Activated naive CD4-positive, alpha-beta T cell treated with anti-CD3 and anti-CD28 coated beads for 36 hours (primary cell): ENCODE data around the gene TENT4B. TPM values are rescaled to one million over a fixed set of nuclear protein-coding genes. Genes with fewer than 3 reads are reported as not detected.

Experiments used
- CTCF ChIA-PET: fragments of 350-600 bp; sonication (Branson Sonifier 250); formaldehyde crosslinking; loops from one replicate; lab custom pipeline; 2021; ENCODE audit warnings: antibody characterized with exemption; lab: Charles Lee
- DNase-seq: peaks from one replicate; pipeline ENCODE4 v3.0.0-alpha.2; 2020
- H3K27ac Mint-ChIP-seq: one replicate; pipeline ENCODE4 v1.8.0; 2021; ENCODE audit warnings: mild to moderate bottlenecking, mixed read lengths
- H3K27me3 Mint-ChIP-seq: one replicate; pipeline ENCODE4 v1.8.0; 2021; ENCODE audit warnings: low read depth, mixed read lengths
- H3K36me3 Mint-ChIP-seq: one replicate; pipeline ENCODE4 v1.8.0; 2021; ENCODE audit warnings: low read depth, mixed read lengths
- H3K4me1 Mint-ChIP-seq: one replicate; pipeline ENCODE4 v1.8.0; 2021; ENCODE audit warnings: low read depth, mixed read lengths
- H3K4me3 Mint-ChIP-seq: one replicate; pipeline ENCODE4 v1.8.0; 2021; ENCODE audit warnings: mild to moderate bottlenecking, moderate library complexity, mixed read lengths
- H3K9me3 Mint-ChIP-seq: one replicate; pipeline ENCODE4 v1.8.0; 2021; ENCODE audit warnings: mixed read lengths
- intact Hi-C: fragments of 100-400 bp; cut with micrococcal nuclease; formaldehyde crosslinking; loops from one replicate; pipeline ENCODE4 v1.15.1; 2023
- total RNA-seq, 2 experiments: library from RNA; stranded (reverse); gene quantifications; one replicate each; pipeline ENCODE4 v1.2.3, GENCODE V29; 2021

The TENT4B gene
- total RNA-seq, 2 experiments from 2014 or later, result 17.9 to 18.4 TPM

- no peaks in the 10 kb centered on the region for H3K27me3 Mint-ChIP-seq
- intact Hi-C loops, result no loop called here
- DNase-seq, result no peak
- H3K9me3 Mint-ChIP-seq, result peaks cover 2% of the 10 kb centered on the region
- no peak overlapping the region for H3K4me3 Mint-ChIP-seq
- H3K27ac Mint-ChIP-seq, result no peak overlapping the region
- no peaks in the 10 kb centered on the region for H3K36me3 Mint-ChIP-seq
- CTCF ChIA-PET, result interaction anchor here (0.9 to 1.5 kb wide), 3 partner anchors 8 to 43 kb away, joined by 3 to 4 read pairs (median 4); no protein-coding TSS in a partner anchor
- H3K4me1 Mint-ChIP-seq, result no peaks in the 10 kb centered on the region
These were observed 99.9 kb downstream of the TENT4B start for GRCh38 chr16:50252874-50253513.

GRCh38 chr16:50253514-50253910 is 100.4 kb downstream of the TENT4B start:
- H3K27me3 Mint-ChIP-seq, result no peaks in the 10 kb centered on the region

GRCh38 chr16:50254072-50254471 is 101.0 kb downstream of the TENT4B start:
- intact Hi-C loops, result no loop called here
- Mint-ChIP-seq H3K27ac (no peak overlapping the region), H3K36me3 (no peaks in the 10 kb centered on the region), H3K9me3 (peaks cover 2% of the 10 kb centered on the region), H3K27me3 (no peaks in the 10 kb centered on the region), H3K4me3 (no peak overlapping the region), H3K4me1 (no peaks in the 10 kb centered on the region)
- CTCF ChIA-PET, result interaction anchor here (0.6 to 2.0 kb wide), 3 partner anchors 22 to 103 kb away, joined by 3 to 6 read pairs (median 4); no protein-coding TSS in a partner anchor
- no peak for DNase-seq

More at GRCh38 chr16:50253514-50253910, 100.4 kb downstream of the TENT4B start:
- intact Hi-C loops, result no loop called here
- H3K36me3 Mint-ChIP-seq, result no peaks in the 10 kb centered on the region
- H3K27ac Mint-ChIP-seq, result no peak overlapping the region
- CTCF ChIA-PET, result no interaction called here
- no peak for DNase-seq
- H3K9me3 Mint-ChIP-seq, result peaks cover 2% of the 10 kb centered on the region
- no peak overlapping the region for H3K4me3 Mint-ChIP-seq
- H3K4me1 Mint-ChIP-seq, result no peaks in the 10 kb centered on the region

GRCh38 chr16:50255538-50255937 is 102.4 kb downstream of the TENT4B start:
- H3K4me3 Mint-ChIP-seq, result no peak overlapping the region
- intact Hi-C loops, result no loop called here
- H3K36me3 Mint-ChIP-seq, result no peaks in the 10 kb centered on the region
- CTCF ChIA-PET, result interaction anchor here (0.6 to 2.0 kb wide), 4 partner anchors 71 to 605 kb away, joined by 3 to 6 read pairs (median 4); no protein-coding TSS in a partner anchor
- DNase-seq, result no peak
- H3K4me1 Mint-ChIP-seq, result peaks cover 10% of the 10 kb centered on the region
- H3K27me3 Mint-ChIP-seq, result no peaks in the 10 kb centered on the region
- H3K9me3 Mint-ChIP-seq, result peaks cover 2% of the 10 kb centered on the region
- H3K27ac Mint-ChIP-seq, result no peak overlapping the region

GRCh38 chr16:50256604-50257003 is 103.5 kb downstream of the TENT4B start:
- CTCF ChIA-PET, result no interaction called here
- H3K4me1 Mint-ChIP-seq, result peaks cover 10% of the 10 kb centered on the region
- intact Hi-C loops, result no loop called here
- no peaks in the 10 kb centered on the region for H3K36me3 Mint-ChIP-seq
- no peak overlapping the region for H3K27ac Mint-ChIP-seq
- no peak for DNase-seq
- H3K27me3 Mint-ChIP-seq, result no peaks in the 10 kb centered on the region
- H3K9me3 Mint-ChIP-seq, result peaks cover 2% of the 10 kb centered on the region
- no peak overlapping the region for H3K4me3 Mint-ChIP-seq

- Mint-ChIP-seq H3K27ac (no peak overlapping the region), H3K4me1 (peaks cover 10% of the 10 kb centered on the region), H3K4me3 (no peak overlapping the region), H3K9me3 (peaks cover 2% of the 10 kb centered on the region), H3K36me3 (no peaks in the 10 kb centered on the region), H3K27me3 (peaks cover 3% of the 10 kb centered on the region)
- intact Hi-C loops, result no loop called here
- no peak for DNase-seq
- CTCF ChIA-PET, result interaction anchor here (0.6 to 1.6 kb wide), 3 partner anchors 47 to 234 kb away, joined by 4 to 5 read pairs (median 4); no protein-coding TSS in a partner anchor
These were observed 104.8 kb downstream of the TENT4B start for GRCh38 chr16:50257876-50258275.

- Mint-ChIP-seq H3K27ac (no peak overlapping the region), H3K36me3 (no peaks in the 10 kb centered on the region), H3K9me3 (peaks cover 2% of the 10 kb centered on the region), H3K4me1 (peaks cover 22% of the 10 kb centered on the region), H3K27me3 (peaks cover 3% of the 10 kb centered on the region), H3K4me3 (no peak overlapping the region)
- DNase-seq, result no peak
- CTCF ChIA-PET, result interaction anchor here (1.6 kb wide), 1 partner anchor 96 kb away, joined by 4 read pairs; no protein-coding TSS in a partner anchor
- intact Hi-C loops, result no loop called here
These were observed 106.5 kb downstream of the TENT4B start for GRCh38 chr16:50259334-50260205.

- no peak overlapping the region for H3K4me3 Mint-ChIP-seq
- H3K27me3 Mint-ChIP-seq, result peaks cover 3% of the 10 kb centered on the region
- H3K9me3 Mint-ChIP-seq, result peaks cover 3% of the 10 kb centered on the region
- no peaks in the 10 kb centered on the region for H3K36me3 Mint-ChIP-seq
- no peak for DNase-seq
- H3K27ac Mint-ChIP-seq, result no peak overlapping the region
- CTCF ChIA-PET, result interaction anchor here (1.1 kb wide), 1 partner anchor 8 kb away, joined by 4 read pairs; no protein-coding TSS in a partner anchor
- peaks cover 28% of the 10 kb centered on the region for H3K4me1 Mint-ChIP-seq
- intact Hi-C loops, result no loop called here
These were observed 107.4 kb downstream of the TENT4B start for GRCh38 chr16:50260206-50261159.

GRCh38 chr16:50261160-50261706 is 108.1 kb downstream of the TENT4B start:
- intact Hi-C loops, result no loop called here
- Mint-ChIP-seq H3K4me1 (peaks cover 35% of the 10 kb centered on the region), H3K27ac (no peak overlapping the region), H3K4me3 (no peak overlapping the region), H3K36me3 (no peaks in the 10 kb centered on the region), H3K9me3 (peaks cover 1% of the 10 kb centered on the region), H3K27me3 (peaks cover 3% of the 10 kb centered on the region)
- CTCF ChIA-PET, result interaction anchor here (1.1 to 2.0 kb wide), 2 partner anchors 9 to 13 kb away, joined by 4 to 5 read pairs; no protein-coding TSS in a partner anchor
- no peak for DNase-seq

GRCh38 chr16:50261707-50262235 is 108.7 kb downstream of the TENT4B start:
- Mint-ChIP-seq H3K27me3 (peaks cover 3% of the 10 kb centered on the region), H3K4me1 (peaks cover 36% of the 10 kb centered on the region), H3K27ac (no peak overlapping the region), H3K36me3 (peaks cover 1% of the 10 kb centered on the region), H3K9me3 (peaks cover 1% of the 10 kb centered on the region), H3K4me3 (no peak overlapping the region)
- intact Hi-C loops, result no loop called here
- DNase-seq, result no peak
- CTCF ChIA-PET, result interaction anchor here (0.9 to 2.0 kb wide), 4 partner anchors 9 to 248 kb away, joined by 3 to 5 read pairs (median 4); no protein-coding TSS in a partner anchor
